K562 (cell line): ENCODE measurements around the gene B3GALT4. TPM values are rescaled to one million over a fixed set of nuclear protein-coding genes. Genes with fewer than 3 reads are reported as not detected.

Experiments
- CBFB ChIP-seq: sonication (generic); formaldehyde crosslinking; IDR thresholded peaks from 2 replicates; pipeline ENCODE4 v1.4.0; 2020; ENCODE audit warnings: mild to moderate bottlenecking, missing genetic modification reagents
- CCNT2 ChIP-seq: IDR thresholded peaks from 2 replicates; pipeline ENCODE4 v1.6.1; 2011; ENCODE audit warnings: borderline replicate concordance, low read depth, mild to moderate bottlenecking, moderate library complexity, mixed read lengths, low read length; ENCODE audit not compliant: insufficient read length; ENCODE audit errors: extremely low read depth
- CHD2 ChIP-seq: IDR thresholded peaks from 2 replicates; pipeline ENCODE4 v1.6.1; 2011; ENCODE audit warnings: low read depth, low read length
- EP300 ChIP-seq: IDR thresholded peaks from 2 replicates; pipeline ENCODE4 v1.6.1; 2012; ENCODE audit warnings: low read length, improper control_type of control experiment
- MAZ ChIP-seq, 2 experiments: fragments of 450-650 bp in 1 of 2; sonication (generic) in 1 of 2; formaldehyde crosslinking; IDR thresholded peaks in 1 of 2; conservative IDR thresholded peaks in 1 of 2; 2 replicates each; pipeline versions ENCODE4 v1.4.0 to v1.5.0; 2020; ENCODE audit warnings: mild to moderate bottlenecking in 1 of 2, missing genetic modification reagents in 1 of 2
- PHF8 ChIP-seq: fragments of 200-600 bp; sonication (generic); IDR thresholded peaks from 2 replicates; pipeline ENCODE4 v1.6.1; 2012; ENCODE audit warnings: mixed run types, mild to moderate bottlenecking, inconsistent platforms, low read length, moderate library complexity, borderline replicate concordance
- RNF2 ChIP-seq: sonication (generic); IDR thresholded peaks from 2 replicates; pipeline ENCODE4 v1.6.1; 2016
- SPI1 ChIP-seq: IDR thresholded peaks from 2 replicates; pipeline ENCODE4 v1.6.1; 2011; ENCODE audit warnings: low read depth, low read length, control low read depth, borderline replicate concordance
- SRSF1 ChIP-seq: fragments of 200-400 bp; formaldehyde crosslinking; IDR thresholded peaks from 2 replicates; pipeline ENCODE4 v1.6.1; 2017; ENCODE audit warnings: mild to moderate bottlenecking, low read depth, low read length, moderate library complexity
- TCF3 ChIP-seq: sonication (generic); formaldehyde crosslinking; IDR thresholded peaks from 2 replicates; pipeline ENCODE4 v1.4.0; 2020; ENCODE audit warnings: mild to moderate bottlenecking, missing genetic modification reagents
- YY1 ChIP-seq, 3 experiments: IDR thresholded peaks; 2 replicates each; pipeline ENCODE4 v1.6.1; 2011; ENCODE audit warnings: low read length in 2 of 3, mild to moderate bottlenecking in 2 of 3, moderate library complexity in 2 of 3, borderline replicate concordance in 1 of 3, control low read depth in 1 of 3, low read depth in 1 of 3; ENCODE audit not compliant: insufficient read depth in 3 of 3, insufficient replicate concordance in 2 of 3, control insufficient read depth in 1 of 3, insufficient read length in 1 of 3; ENCODE audit errors: extremely low read depth in 1 of 3
- ZNF347 ChIP-seq: fragments of 450-650 bp; formaldehyde crosslinking; IDR thresholded peaks from 2 replicates; pipeline ENCODE4 v1.4.0; 2020; ENCODE audit warnings: low read depth, mild to moderate bottlenecking, moderate library complexity
- ZNF644 ChIP-seq: fragments of 200-800 bp; sonication (Bioruptor generic); IDR thresholded peaks from 2 replicates; pipeline ENCODE4 v1.6.1; 2016; ENCODE audit warnings: low read depth, missing genetic modification characterization, missing compliant biosample characterization
- ZNF699 ChIP-seq: fragments of 250-450 bp; sonication (Bioruptor Pico); IDR thresholded peaks from 2 replicates; pipeline ENCODE4 v1.8.0; 2021; ENCODE audit warnings: mild to moderate bottlenecking, moderate library complexity; ENCODE audit not compliant: insufficient replicate concordance
- polyA plus RNA-seq, 8 experiments: library from polyadenylated mRNA; depleted of rRNA in 4 of 8; stranded (reverse) in 5 of 8; unstranded in 3 of 8; fragments of >200 nt; fragmentation: Nextera tagmentation in 2 of 8; fragmentation: Illumina TruSeq in 1 of 8; extraction: Ambion mirVana in 2 of 8; extraction: Trizol in 1 of 8; gene quantifications; 2 replicates each; pipeline versions ENCODE4 v1.2.1 to v1.2.3, GENCODE V29; 2011 to 2014; ENCODE audit warnings: inconsistent platforms in 1 of 8, missing spikeins in 1 of 8
- total RNA-seq, 7 experiments: library from RNA; depleted of rRNA in 6 of 7; stranded (reverse); fragments of >200 nt in 6 of 7; fragmentation: Illumina TruSeq in 2 of 7; extraction: Trizol in 2 of 7; gene quantifications; 2 replicates each; pipeline versions ENCODE4 v1.2.1 to v1.2.3, GENCODE V29; 2011 to 2021; ENCODE audit warnings: low replicate concordance in 1 of 7
- TF ChIP-seq, protein P1 (sequence below): fragments of 450-650 bp; formaldehyde crosslinking; IDR thresholded peaks from 2 replicates; pipeline ENCODE4 v1.4.0; 2022; ENCODE audit warnings: mild to moderate bottlenecking, moderate library complexity
- TF ChIP-seq, protein P2 (sequence below): fragments of 250-450 bp; sonication (Bioruptor Pico); IDR thresholded peaks from 2 replicates; pipeline ENCODE4 v1.5.0; 2021
- TF ChIP-seq, protein P3 (sequence below): sonication (generic); formaldehyde crosslinking; IDR thresholded peaks from 2 replicates; pipeline ENCODE4 v1.8.1; 2023; ENCODE audit warnings: mild to moderate bottlenecking, missing genetic modification reagents
- TF ChIP-seq, protein P4 (sequence below): sonication (generic); formaldehyde crosslinking; IDR thresholded peaks from 2 replicates; pipeline ENCODE4 v1.8.0; 2022; ENCODE audit warnings: mild to moderate bottlenecking, missing genetic modification reagents, borderline replicate concordance

Gene B3GALT4
- total and polyA plus RNA-seq, 9 of the 15 experiments (the other 6 are each of a cell fraction or from before 2014, with no cell fraction given) = 0.11 to 1.3 (median 0.53) TPM; not detected in 1

DNA sequence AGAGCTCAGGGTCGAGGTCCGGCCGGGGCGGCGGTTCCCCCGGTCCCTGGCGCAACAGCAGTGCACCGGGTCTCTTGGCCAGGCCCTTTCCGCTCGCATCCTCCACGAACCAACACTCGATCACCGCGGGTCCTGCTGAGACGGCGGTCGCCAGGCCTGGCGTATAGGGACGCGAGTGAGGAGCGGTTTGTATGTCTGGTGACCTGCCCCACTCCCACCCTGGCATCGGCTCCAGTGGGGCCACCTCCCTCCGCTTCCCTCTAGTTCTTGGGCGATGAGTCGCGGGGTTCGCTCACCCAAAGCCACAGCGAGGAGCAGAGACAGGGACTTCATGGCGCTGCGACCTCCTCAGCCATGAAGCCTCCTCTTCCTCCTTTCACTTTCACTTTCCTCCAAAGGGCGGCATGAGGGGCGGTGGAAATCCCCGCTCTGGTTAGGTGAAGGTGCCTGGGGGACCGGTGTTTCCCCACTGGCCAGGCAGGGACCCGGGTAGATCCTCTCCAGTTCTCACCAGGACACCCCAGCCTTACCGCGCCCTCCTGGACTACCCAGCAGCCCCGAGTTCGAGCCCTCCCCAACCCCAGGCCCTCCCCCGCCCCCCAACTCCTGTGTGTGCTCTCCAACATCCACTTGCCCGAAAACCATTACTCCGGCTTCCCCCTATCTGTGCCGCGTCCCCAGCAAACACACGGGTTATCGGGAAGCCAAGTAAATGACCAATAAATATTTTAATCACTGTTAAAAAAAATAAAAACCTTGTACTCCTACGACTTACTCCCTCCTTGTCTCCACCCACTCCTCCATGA lies 37.0 kb downstream of the B3GALT4 start, which contains the start of gene TAPBP (continued):
- TF ChIP-seq YY1 (IDR thresholded peaks at IDR 0.05; ENCODE audit: borderline replicate concordance in 1 of 3, control insufficient read depth in 1 of 3, extremely low read depth in 1 of 3, insufficient read depth in 3 of 3, insufficient read length in 1 of 3, insufficient replicate concordance in 2 of 3, low read depth in 1 of 3, low read length in 2 of 3) (peak in 1 of 3 experiments; percentile 70), RNF2 (no peak), SPI1 (peak; percentile 70; the same call in 1 of the 2 replicates), CBFB (CRISPR knock-in tag) (peak; percentile 87), CCNT2 (no peak), PHF8 (peak; percentile 87; the same call in 1 of the 2 replicates), ZNF347 (CRISPR knock-in tag) (no peak), SRSF1 (no peak), EP300 (no peak), ZNF644 (tag) (peak; percentile 38; the same call in 1 of the 2 replicates), CHD2 (no peak), MAZ (CRISPR knock-in tag; conservative IDR thresholded peaks at IDR 0.05 in 1 of 2, IDR thresholded peaks at IDR 0.05 in 1 of 2) (peak in 1 of 2 experiments; percentile 45; a peak in 2 of 4 replicates), ZNF699 (CRISPR knock-in tag) (no peak), TCF3 (CRISPR knock-in tag) (0 out of 2 replicates have a peak, but pooled peaks have one; percentile 12)
- TF ChIP-seq, protein P1, sequence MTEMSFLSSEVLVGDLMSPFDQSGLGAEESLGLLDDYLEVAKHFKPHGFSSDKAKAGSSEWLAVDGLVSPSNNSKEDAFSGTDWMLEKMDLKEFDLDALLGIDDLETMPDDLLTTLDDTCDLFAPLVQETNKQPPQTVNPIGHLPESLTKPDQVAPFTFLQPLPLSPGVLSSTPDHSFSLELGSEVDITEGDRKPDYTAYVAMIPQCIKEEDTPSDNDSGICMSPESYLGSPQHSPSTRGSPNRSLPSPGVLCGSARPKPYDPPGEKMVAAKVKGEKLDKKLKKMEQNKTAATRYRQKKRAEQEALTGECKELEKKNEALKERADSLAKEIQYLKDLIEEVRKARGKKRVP = no peak
- TF ChIP-seq, protein P2, sequence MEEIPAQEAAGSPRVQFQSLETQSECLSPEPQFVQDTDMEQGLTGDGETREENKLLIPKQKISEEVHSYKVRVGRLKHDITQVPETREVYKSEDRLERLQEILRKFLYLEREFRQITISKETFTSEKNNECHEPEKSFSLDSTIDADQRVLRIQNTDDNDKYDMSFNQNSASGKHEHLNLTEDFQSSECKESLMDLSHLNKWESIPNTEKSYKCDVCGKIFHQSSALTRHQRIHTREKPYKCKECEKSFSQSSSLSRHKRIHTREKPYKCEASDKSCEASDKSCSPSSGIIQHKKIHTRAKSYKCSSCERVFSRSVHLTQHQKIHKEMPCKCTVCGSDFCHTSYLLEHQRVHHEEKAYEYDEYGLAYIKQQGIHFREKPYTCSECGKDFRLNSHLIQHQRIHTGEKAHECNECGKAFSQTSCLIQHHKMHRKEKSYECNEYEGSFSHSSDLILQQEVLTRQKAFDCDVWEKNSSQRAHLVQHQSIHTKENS (CRISPR knock-in tag) = no peak
- TF ChIP-seq, protein P3, sequence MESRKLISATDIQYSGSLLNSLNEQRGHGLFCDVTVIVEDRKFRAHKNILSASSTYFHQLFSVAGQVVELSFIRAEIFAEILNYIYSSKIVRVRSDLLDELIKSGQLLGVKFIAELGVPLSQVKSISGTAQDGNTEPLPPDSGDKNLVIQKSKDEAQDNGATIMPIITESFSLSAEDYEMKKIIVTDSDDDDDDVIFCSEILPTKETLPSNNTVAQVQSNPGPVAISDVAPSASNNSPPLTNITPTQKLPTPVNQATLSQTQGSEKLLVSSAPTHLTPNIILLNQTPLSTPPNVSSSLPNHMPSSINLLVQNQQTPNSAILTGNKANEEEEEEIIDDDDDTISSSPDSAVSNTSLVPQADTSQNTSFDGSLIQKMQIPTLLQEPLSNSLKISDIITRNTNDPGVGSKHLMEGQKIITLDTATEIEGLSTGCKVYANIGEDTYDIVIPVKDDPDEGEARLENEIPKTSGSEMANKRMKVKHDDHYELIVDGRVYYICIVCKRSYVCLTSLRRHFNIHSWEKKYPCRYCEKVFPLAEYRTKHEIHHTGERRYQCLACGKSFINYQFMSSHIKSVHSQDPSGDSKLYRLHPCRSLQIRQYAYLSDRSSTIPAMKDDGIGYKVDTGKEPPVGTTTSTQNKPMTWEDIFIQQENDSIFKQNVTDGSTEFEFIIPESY (CRISPR knock-in tag) = no peak
- TF ChIP-seq, protein P4, sequence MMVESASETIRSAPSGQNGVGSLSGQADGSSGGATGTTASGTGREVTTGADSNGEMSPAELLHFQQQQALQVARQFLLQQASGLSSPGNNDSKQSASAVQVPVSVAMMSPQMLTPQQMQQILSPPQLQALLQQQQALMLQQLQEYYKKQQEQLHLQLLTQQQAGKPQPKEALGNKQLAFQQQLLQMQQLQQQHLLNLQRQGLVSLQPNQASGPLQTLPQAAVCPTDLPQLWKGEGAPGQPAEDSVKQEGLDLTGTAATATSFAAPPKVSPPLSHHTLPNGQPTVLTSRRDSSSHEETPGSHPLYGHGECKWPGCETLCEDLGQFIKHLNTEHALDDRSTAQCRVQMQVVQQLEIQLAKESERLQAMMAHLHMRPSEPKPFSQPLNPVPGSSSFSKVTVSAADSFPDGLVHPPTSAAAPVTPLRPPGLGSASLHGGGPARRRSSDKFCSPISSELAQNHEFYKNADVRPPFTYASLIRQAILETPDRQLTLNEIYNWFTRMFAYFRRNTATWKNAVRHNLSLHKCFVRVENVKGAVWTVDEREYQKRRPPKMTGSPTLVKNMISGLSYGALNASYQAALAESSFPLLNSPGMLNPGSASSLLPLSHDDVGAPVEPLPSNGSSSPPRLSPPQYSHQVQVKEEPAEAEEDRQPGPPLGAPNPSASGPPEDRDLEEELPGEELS = no peak
